WTC11 (cell line): ENCODE data around the gene REPIN1. TPM values are rescaled to one million over a fixed set of nuclear protein-coding genes. Genes with fewer than 3 reads are reported as not detected.
A peak's percentile ranks its signal among the peaks of the same experiment; 100 is the strongest.

Experiments
- ATAC-seq: fragments of 200-7000 bp; cut with Tn5 transposase; 2 replicates; pipeline ENCODE4 v1.10.0; 2021; ENCODE audit warnings: mild to moderate bottlenecking, moderate library complexity
- CTCF ChIA-PET: fragments of 300-600 bp; sonication (Branson Sonifier 250); formaldehyde crosslinking; loops from one replicate; lab custom pipeline; 2021; ENCODE audit warnings: antibody characterized with exemption; lab: Charles Lee
- POLR2A ChIA-PET: fragments of 350-600 bp; sonication (Branson Sonifier 250); formaldehyde crosslinking; loops from one replicate; lab custom pipeline; 2021; ENCODE audit warnings: antibody characterized with exemption; lab: Charles Lee
- DNase-seq: peaks from one replicate; pipeline ENCODE4 v3.0.0; 2021; ENCODE audit warnings: low spot score
- H3K27ac Mint-ChIP-seq: 2 replicates; pipeline ENCODE4 v1.8.0; 2021; ENCODE audit warnings: mixed read lengths
- H3K27me3 Mint-ChIP-seq: 2 replicates; pipeline ENCODE4 v1.8.0; 2021; ENCODE audit warnings: low read depth, mild to moderate bottlenecking, moderate library complexity, mixed read lengths
- H3K36me3 Mint-ChIP-seq: 2 replicates; pipeline ENCODE4 v1.8.0; 2021; ENCODE audit warnings: mixed read lengths
- H3K4me1 Mint-ChIP-seq: 2 replicates; pipeline ENCODE4 v1.8.0; 2022; ENCODE audit warnings: mixed read lengths
- H3K4me3 Mint-ChIP-seq: 2 replicates; pipeline ENCODE4 v1.8.0; 2021; ENCODE audit warnings: mild to moderate bottlenecking, moderate library complexity, mixed read lengths
- H3K9me3 Mint-ChIP-seq: 2 replicates; pipeline ENCODE4 v1.8.0; 2021; ENCODE audit warnings: mixed read lengths
- AFF4 ChIP-seq: sonication (generic); formaldehyde crosslinking; IDR thresholded peaks from 2 replicates; pipeline ENCODE4 v1.8.1; 2023; ENCODE audit warnings: mild to moderate bottlenecking, missing genetic modification reagents, borderline replicate concordance
- CBFB ChIP-seq: sonication (generic); formaldehyde crosslinking; IDR thresholded peaks from 2 replicates; pipeline ENCODE4 v1.8.1; 2022; ENCODE audit warnings: mild to moderate bottlenecking, low read depth, missing genetic modification reagents
- CREM ChIP-seq: sonication (generic); formaldehyde crosslinking; IDR thresholded peaks from 2 replicates; pipeline ENCODE4 v1.8.1; 2022; ENCODE audit warnings: mild to moderate bottlenecking, missing genetic modification reagents, moderate library complexity
- ETV6 ChIP-seq: sonication (generic); formaldehyde crosslinking; IDR thresholded peaks from 2 replicates; pipeline ENCODE4 v1.8.1; 2022; ENCODE audit warnings: mild to moderate bottlenecking, missing genetic modification reagents
- FOXK1 ChIP-seq: sonication (generic); formaldehyde crosslinking; IDR thresholded peaks from 2 replicates; pipeline ENCODE4 v1.8.0; 2022; ENCODE audit warnings: mild to moderate bottlenecking, moderate library complexity, missing genetic modification reagents
- FOXP4 ChIP-seq: sonication (generic); formaldehyde crosslinking; IDR thresholded peaks from 2 replicates; pipeline ENCODE4 v1.8.0; 2022; ENCODE audit warnings: mild to moderate bottlenecking, missing genetic modification reagents
- GABPB1 ChIP-seq: sonication (generic); formaldehyde crosslinking; IDR thresholded peaks from 2 replicates; pipeline ENCODE4 v1.8.1; 2023; ENCODE audit warnings: mild to moderate bottlenecking, missing genetic modification reagents
- GTF2I ChIP-seq: fragments of 250-450 bp; sonication (Bioruptor Pico); conservative IDR thresholded peaks from 2 replicates; pipeline ENCODE4 v1.4.0; 2021; ENCODE audit warnings: mild to moderate bottlenecking
- HMGXB4 ChIP-seq: sonication (generic); formaldehyde crosslinking; IDR thresholded peaks from 2 replicates; pipeline ENCODE4 v1.8.1; 2023; ENCODE audit warnings: mild to moderate bottlenecking, moderate library complexity, missing genetic modification reagents
- MXD4 ChIP-seq: fragments of 250-450 bp; sonication (Bioruptor Pico); IDR thresholded peaks from 2 replicates; pipeline ENCODE4 v1.8.0; 2021; ENCODE audit warnings: mild to moderate bottlenecking, moderate library complexity, borderline replicate concordance
- NFATC4 ChIP-seq: fragments of 250-450 bp; sonication (Bioruptor Pico); IDR thresholded peaks from 2 replicates; pipeline ENCODE4 v1.9.0; 2021; ENCODE audit warnings: mild to moderate bottlenecking
- NR3C1 ChIP-seq: sonication (generic); formaldehyde crosslinking; conservative IDR thresholded peaks from 2 replicates; pipeline ENCODE4 v1.8.1; 2023; ENCODE audit warnings: low read depth, mild to moderate bottlenecking, missing genetic modification reagents
- OVOL2 ChIP-seq: fragments of 250-450 bp; sonication (Bioruptor Pico); IDR thresholded peaks from 2 replicates; pipeline ENCODE4 v1.9.0; 2021; ENCODE audit warnings: mild to moderate bottlenecking, borderline replicate concordance
- SOX15 ChIP-seq: fragments of 250-450 bp; sonication (Bioruptor Pico); IDR thresholded peaks from 2 replicates; pipeline ENCODE4 v1.9.0; 2021; ENCODE audit warnings: mild to moderate bottlenecking
- SP1 ChIP-seq: sonication (generic); formaldehyde crosslinking; conservative IDR thresholded peaks from 2 replicates; pipeline ENCODE4 v1.8.1; 2022; ENCODE audit warnings: missing genetic modification reagents
- STAT6 ChIP-seq: sonication (generic); formaldehyde crosslinking; conservative IDR thresholded peaks from 2 replicates; pipeline ENCODE4 v1.8.1; 2023; ENCODE audit warnings: mild to moderate bottlenecking, low read depth, missing genetic modification reagents, moderate library complexity
- TEAD4 ChIP-seq: sonication (generic); formaldehyde crosslinking; IDR thresholded peaks from 2 replicates; pipeline ENCODE4 v1.8.0; 2022; ENCODE audit warnings: mild to moderate bottlenecking, missing genetic modification reagents
- ZNF317 ChIP-seq: sonication (generic); formaldehyde crosslinking; IDR thresholded peaks from 2 replicates; pipeline ENCODE4 v1.8.1; 2023; ENCODE audit warnings: low read depth, mild to moderate bottlenecking, moderate library complexity, missing genetic modification reagents, borderline replicate concordance
- ZNF512 ChIP-seq: sonication (generic); formaldehyde crosslinking; IDR thresholded peaks from 2 replicates; pipeline ENCODE4 v1.8.1; 2022; ENCODE audit warnings: missing genetic modification reagents, borderline replicate concordance
- total RNA-seq: library from RNA; stranded (reverse); gene quantifications from 3 replicates; pipeline ENCODE4 v1.2.3, GENCODE V29; 2021

The REPIN1 gene
- total RNA-seq, 1 experiment from 2014 or later: 130 TPM

- TF ChIP-seq NR3C1 (CRISPR knock-in tag) (no peak), AFF4 (CRISPR knock-in tag) (no peak), MXD4 (CRISPR knock-in tag) (no peak), ZNF512 (CRISPR knock-in tag) (no peak)
- TF ChIP-seq, all 79 proteins: peak for 0
Observed at GRCh38 chr7:150382844-150383225, 14.2 kb downstream of the REPIN1 start (continued).

- CTCF ChIA-PET: interaction anchor here (0.6 to 5.1 kb wide), 19 partner anchors 10 to 65 kb away, joined by 3 to 33 read pairs (median 4); partner anchors contain the start of gene REPIN1
- peak; percentile 96 for DNase-seq
- ATAC-seq: peak; percentile 74
- peak overlapping the region; percentile 45 for H3K4me3 Mint-ChIP-seq
- no peaks in the 10 kb centered on the region for H3K27me3 Mint-ChIP-seq
- H3K9me3 Mint-ChIP-seq: no peaks in the 10 kb centered on the region
- H3K36me3 Mint-ChIP-seq: peaks cover 18% of the 10 kb centered on the region
- peak overlapping the region; percentile 97 for H3K27ac Mint-ChIP-seq
- POLR2A ChIA-PET: interaction anchor here (0.7 to 3.1 kb wide), 14 partner anchors 10 to 54 kb away, joined by 3 to 50 read pairs (median 4); partner anchors contain the start of gene REPIN1
- H3K4me1 Mint-ChIP-seq: peaks cover 80% of the 10 kb centered on the region
- TF ChIP-seq OVOL2 (CRISPR knock-in tag) (no peak), MXD4 (CRISPR knock-in tag) (no peak), HMGXB4 (CRISPR knock-in tag) (0 out of 2 replicates have a peak, but pooled peaks have one; percentile 63), ETV6 (CRISPR knock-in tag) (peak; percentile 81; the same call in 1 of the 2 replicates), NFATC4 (CRISPR knock-in tag) (no peak), GABPB1 (CRISPR knock-in tag) (peak; percentile 52; the same call in 1 of the 2 replicates), GTF2I (CRISPR knock-in tag) (peak; percentile 67; the same call in 1 of the 2 replicates), FOXK1 (CRISPR knock-in tag) (peak; percentile 85), ZNF512 (CRISPR knock-in tag) (no peak), CREM (CRISPR knock-in tag) (peak; percentile 70; the same call in 1 of the 2 replicates), SP1 (CRISPR knock-in tag) (peak; percentile 85), ZNF317 (no peak), STAT6 (peak; percentile 70; the same call in 1 of the 2 replicates), CBFB (CRISPR knock-in tag) (peak; percentile 94), FOXP4 (CRISPR knock-in tag) (peak; percentile 68; the same call in 1 of the 2 replicates), SOX15 (CRISPR knock-in tag) (no peak), TEAD4 (CRISPR knock-in tag) (no peak)
Observed at GRCh38 chr7:150383710-150384397, 15.2 kb downstream of the REPIN1 start.
